NCI-H2081 treated with DMSO at 0.1 percent for 48 hours (cell line): ENCODE results near the gene MSL3.

Experiments used
- DNase-seq: peaks from one replicate; lab custom pipeline; 2025; lab: John Stamatoyannopoulos, UW

The MSL3 gene

DNA sequence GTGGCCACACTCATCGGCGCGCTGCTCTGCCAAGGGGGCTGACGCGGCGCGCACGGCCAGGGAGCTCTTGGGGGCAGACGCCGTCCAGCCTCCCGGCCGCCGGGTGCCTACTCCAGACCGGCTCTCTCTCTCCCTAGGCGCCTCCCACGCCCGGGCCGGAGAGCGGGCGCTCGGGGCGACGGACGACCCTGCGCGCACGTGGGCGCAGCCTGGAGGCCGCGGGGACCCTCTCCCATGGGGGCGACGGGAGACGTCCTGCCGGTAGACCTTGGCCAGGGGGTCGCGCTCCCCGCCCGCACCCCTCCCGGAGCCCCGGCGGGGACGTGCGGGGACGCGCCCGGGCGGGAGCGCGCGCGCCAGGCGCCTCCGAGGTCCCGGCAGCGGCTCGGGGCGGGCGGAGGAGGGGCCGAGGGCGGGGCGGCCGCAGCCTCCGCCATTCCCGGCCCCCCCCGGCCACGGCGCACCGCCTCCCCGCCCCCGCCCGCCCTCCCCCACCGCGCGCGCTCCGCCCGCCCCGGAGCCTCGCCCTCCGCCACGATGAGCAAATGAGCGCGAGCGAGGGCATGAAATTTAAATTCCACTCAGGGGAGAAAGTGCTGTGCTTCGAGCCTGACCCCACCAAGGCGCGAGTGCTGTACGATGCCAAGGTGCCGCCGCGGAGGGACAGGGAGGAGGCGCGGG is at the start of gene MSL3:
TSS of gene MSL3 (plus strand) at position 519 of the 681 bp plus-strand sequence. CDS start at position 546, 27 bp downstream.
- DNase-seq, result no peak

DNA sequence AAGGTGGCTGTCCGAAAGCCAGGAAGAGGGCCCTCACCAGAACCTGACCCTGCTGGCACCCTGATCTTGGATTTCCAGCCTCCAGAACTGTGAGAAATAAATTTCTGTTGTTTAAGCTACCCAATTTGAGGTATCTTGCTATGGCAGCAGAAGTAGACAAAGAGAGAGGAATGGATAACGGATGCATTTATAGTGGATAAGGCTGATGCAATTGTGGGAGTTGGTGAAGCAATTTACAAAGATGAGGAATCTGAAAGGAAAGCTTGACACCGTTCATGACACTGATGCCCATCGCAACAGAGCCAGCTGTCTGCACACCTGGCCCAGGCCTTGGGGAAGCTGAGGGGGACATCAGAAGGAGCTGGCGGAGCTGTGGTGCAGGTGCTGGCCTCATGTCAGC is 35.7 kb upstream of the MSL3 start:
- no peak for DNase-seq

GRCh38 chrX:11724122-11725017 is 33.7 kb upstream of the MSL3 start:
- DNase-seq, result no peak

DNA sequence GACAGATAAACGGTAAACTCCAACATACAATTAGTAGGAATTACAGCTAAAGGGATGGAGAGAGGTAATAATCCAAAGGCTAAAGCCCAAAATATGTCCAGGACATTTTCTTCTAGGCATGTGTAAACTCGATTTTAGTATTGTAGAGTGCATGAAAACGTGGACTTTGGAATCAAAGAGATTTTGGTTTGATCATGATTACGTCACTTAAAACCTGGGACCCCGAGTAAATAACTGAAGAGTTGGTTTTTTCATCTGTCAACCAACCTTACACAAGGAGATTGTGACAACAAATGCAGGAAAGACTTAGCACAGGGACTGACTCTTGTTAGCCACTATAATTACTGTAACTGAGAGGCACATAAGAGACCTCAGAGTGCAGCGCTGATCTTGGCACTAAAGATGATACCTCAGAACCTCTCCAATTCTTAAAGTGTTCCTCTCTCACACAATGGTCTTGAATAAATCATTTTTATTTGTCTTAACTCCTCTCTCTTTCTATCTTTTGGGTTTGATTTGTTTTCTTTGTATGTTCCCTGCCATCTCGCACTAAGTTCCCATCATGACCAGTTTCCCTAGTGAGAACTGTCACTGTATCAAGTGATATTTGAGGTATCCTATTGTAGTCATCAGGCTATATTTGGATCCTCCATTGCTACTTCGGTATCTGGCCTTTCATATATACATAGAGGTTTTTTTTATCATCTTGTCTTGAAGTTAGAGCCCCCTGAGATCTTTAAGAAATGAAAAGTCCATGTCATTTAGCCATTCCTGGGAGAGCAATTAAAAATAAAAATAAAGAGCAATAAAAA is 32.2 kb upstream of the MSL3 start:
- no peak for DNase-seq

DNA sequence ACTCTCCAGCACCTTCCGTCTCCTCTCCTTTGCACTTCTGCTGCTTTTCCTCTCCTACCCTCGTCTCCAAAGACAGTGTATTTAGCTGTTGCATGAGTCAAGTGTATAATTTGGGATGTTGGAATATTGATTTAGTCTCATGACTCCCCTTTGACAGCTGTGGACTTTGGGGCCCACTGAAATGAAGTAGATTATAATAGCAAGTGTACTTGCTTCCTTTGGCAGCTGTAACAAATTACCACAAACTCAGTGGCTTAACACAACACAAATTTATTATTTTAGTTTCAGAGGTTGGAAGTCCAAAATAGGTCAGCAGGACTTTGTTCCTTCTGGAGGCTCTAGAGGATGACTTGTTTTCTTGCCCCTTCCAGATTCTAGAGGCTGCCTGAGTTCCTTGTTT is 29.5 kb upstream of the MSL3 start:
- no peak for DNase-seq

- DNase-seq, result no peak
Measured at GRCh38 chrX:11733614-11734013, 24.4 kb upstream of the MSL3 start.

- no peak for DNase-seq
Measured at GRCh38 chrX:11739776-11740175, 18.3 kb upstream of the MSL3 start.

DNA sequence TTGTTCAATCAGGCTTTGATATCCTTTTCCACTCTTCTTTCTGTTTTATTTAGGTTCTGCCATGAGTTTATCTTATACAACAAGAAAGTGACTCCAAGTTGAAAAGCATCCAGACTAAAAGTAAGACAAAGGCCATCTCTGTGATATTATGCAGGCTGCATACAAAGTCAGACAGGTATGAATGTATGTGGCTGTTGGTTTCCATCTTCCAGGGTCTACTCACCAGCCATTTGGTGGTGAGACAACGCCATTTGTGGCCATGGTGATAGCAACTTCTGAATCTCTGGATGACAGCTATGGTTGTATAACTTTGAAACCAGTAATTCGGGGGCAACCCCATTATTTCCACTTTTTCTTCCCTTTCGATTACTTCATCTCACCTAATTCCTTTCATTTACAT is 17.2 kb upstream of the MSL3 start:
- DNase-seq, result no peak

DNA sequence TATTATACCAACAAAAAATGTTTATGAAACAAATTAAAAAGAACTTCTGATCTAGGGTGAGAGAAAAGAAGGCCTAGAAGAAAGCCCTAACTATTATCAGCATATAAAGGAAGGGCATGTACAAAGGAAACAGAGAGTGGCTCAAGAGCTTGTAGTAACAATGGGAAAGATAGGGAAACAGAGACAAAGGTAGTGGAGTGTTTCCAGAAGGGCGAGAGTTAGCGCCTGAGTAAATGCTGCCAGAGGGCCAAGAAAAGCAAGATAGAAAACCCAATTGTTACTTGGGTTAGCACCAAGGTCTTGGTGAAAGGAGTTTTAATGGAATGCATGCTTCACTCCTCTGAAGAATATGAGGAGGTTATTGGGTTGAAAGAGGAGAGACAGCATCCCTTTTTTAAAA is 16.5 kb upstream of the MSL3 start:
- no peak for DNase-seq

GRCh38 chrX:11745881-11746280 is 12.2 kb upstream of the MSL3 start:
- no peak for DNase-seq

- no peak for DNase-seq
Measured at GRCh38 chrX:11750046-11750445, 8.0 kb upstream of the MSL3 start.

DNA sequence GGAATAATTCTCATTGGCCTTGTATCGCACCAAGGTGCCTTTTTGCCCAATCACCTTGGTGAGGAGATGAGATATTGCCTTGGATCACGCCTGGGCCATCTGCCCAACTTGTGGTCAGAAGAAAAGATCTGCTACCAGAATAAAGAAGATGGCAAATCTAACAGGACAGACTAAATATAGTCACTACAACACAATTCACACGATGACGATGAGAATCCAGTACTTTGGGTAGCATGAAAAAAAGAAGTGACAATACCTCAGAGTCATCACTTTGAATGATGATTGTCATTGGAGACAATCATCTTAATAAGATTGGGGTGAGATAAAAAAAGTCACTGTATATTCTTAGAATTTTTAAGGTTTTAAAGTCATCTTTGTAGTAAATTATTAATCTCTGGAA is 7.3 kb upstream of the MSL3 start:
- no peak for DNase-seq

- DNase-seq, result no peak
Measured at GRCh38 chrX:11751261-11751660, 6.8 kb upstream of the MSL3 start.

DNA sequence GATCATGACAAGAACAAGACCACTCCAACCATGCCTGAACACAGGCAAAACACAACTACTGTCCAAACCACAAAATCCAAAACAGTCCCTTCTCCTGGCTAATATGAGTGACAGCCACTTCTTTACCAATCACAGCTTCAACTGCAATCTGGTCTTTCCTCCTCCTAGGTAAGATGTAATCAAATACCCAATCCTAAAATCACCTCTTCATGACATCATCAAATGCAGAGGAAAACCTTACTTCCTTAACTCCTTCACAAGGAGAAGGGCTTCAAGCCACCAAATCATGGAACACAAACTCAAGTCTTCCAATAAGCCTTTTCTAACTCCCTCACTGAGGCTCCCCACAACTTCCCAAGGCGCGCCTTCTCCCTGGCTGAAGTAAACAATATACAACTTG is 4.4 kb upstream of the MSL3 start:
- no peak for DNase-seq

GRCh38 chrX:11754958-11755645 is 2.9 kb upstream of the MSL3 start:
- DNase-seq, result no peak

DNA sequence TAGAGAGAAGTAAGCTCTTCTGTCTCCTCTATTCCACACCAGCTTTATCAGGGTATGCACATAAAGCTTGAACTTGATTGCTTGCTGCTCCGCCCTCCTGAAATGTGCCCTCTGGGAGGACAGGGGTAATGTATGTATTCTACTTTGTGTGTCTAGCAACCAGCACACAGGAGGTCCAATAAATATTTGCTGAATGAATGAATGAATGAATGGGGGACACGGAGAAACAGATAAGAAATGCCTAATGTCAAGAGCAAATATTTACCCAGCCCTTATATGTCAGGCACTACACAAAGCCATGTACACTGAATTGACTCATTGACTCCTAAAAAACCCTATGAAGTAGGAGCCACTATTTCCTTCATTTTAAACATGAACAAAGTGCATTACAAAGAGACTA is 2.3 kb upstream of the MSL3 start:
- DNase-seq, result no peak

DNA sequence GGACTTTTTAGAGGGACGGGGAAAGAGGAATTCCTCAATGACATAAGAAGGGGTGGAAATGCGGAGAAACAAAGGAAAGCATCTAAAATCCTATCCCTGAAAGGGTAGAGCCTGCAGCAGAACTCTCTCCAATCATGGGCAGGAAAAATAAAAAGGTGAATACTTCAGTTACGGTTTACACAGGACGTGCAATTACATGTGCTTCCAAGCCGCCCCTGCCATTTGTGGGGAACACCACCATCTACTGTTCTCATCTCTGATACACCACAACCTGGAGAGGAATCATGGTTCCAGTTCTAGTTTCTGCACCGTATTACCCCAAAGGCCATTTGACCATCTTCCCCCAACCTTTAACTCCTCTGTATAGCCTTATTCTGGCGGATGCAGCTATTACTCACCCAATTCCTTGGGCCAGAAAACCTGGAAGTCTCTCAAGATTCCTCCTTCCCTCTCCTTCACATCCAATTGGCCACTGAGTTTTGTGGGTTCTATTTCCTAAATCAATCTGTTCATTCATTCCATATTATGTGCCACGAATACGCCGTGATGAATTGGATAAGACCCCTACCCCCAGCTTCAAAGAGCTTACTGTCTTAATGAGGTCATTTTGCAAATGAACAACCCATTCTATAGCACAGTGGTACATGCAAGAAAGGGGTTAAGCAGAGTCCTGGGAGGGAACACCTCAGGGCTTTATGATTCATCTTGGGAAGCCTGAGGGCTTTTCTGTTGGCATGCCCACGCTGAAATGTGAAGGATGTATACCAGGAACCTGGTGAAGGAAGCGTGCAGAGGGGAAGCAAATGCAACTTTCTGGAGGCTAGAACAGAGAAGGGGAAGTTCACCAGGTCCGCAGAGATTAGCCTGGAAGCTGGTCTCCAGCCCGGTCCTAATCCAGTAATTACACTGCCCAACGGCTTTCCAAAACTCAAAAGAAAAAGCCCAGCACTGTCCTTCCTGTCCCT is 1.4 kb upstream of the MSL3 start:
- DNase-seq, result no peak

GRCh38 chrX:11757397-11757718 is 679 bp upstream of the MSL3 start:
- DNase-seq, result no peak

DNA sequence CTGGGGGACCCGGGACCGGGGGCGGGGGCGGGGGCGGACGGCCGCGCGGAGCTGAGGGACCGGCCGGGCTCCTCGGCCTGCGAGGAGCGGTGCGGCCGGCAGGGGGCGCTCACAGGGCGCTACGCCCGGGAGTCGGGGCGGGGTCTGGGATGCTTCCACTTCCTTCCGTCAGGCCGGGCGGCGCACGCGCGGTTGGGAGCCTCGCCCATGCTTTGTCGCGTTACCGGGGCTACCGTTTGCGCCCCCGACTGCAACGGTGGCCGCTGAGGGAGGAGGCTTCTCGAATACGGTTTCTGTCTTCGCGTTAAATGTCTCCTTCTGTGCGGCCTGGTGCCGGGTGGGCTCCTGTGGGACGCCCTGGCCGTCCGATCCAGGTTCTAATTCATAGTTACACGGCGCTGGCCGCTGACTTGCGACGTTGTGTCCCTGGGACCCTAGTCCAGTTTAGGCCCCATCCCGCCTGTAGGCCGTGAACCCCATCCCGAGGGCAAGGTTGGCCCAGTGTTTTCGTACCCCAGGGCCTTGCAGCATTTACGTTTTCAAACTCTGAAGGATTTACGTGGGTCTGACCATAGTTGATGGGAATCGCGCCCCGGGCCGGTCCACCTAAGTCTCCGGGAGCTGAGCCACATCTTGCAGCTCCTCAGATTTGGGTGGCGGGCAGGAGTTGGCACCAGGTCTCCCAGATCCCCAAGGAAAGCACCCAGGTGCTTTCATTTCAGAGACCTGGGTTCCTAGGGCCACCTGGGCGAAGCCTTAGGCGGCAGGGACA is 549 bp downstream of the MSL3 start:
- DNase-seq, result peak; percentile 41

- DNase-seq, result no peak
Measured at GRCh38 chrX:11759172-11759460, 1.1 kb downstream of the MSL3 start.
